GM18508 (cell line): ENCODE data around the gene SEMA7A.
"Not testable (repeated sequence)": the region's sequence is repeated elsewhere in the genome, so short reads cannot be mapped to it uniquely, and the experiment has no call there.

Experiments used
- ATAC-seq: cut with Tn5 transposase; IDR thresholded peaks from one replicate; pipeline ENCODE4 v1.9.1; 2021; ENCODE audit warnings: moderate number of reproducible peaks; ENCODE audit not compliant: insufficient read depth, unreplicated experiment

The SEMA7A gene

GRCh38 chr15:74400915-74401757, 32.6 kb downstream of the SEMA7A start:
- no peak for ATAC-seq

DNA sequence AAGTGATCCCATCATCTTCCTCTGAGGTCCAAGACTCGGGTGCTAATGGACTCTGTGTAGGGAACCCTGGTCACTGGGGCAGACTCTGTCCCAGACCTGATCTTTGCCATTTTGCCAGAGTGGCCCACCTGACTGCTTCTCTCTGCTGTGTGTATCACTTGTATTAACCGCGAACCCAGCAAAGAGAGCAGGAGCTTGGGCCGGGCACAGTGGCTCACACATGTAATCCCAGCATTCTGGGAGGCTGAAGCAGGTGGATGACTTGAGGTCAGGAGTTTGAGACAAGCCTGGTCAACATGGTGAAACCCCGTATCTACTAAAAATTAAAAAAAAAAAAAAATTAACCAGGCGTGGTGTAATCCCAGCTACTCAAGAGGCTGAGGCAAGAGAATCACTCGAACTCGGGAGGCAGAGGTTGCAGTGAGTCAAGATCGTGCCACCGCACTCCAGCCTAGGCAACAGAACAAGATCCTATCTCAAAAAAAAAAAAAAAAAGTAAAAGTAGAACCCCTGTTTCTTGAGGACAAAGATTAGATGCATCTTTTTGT, 33.4 kb downstream of the SEMA7A start:
- ATAC-seq, result no peak

DNA sequence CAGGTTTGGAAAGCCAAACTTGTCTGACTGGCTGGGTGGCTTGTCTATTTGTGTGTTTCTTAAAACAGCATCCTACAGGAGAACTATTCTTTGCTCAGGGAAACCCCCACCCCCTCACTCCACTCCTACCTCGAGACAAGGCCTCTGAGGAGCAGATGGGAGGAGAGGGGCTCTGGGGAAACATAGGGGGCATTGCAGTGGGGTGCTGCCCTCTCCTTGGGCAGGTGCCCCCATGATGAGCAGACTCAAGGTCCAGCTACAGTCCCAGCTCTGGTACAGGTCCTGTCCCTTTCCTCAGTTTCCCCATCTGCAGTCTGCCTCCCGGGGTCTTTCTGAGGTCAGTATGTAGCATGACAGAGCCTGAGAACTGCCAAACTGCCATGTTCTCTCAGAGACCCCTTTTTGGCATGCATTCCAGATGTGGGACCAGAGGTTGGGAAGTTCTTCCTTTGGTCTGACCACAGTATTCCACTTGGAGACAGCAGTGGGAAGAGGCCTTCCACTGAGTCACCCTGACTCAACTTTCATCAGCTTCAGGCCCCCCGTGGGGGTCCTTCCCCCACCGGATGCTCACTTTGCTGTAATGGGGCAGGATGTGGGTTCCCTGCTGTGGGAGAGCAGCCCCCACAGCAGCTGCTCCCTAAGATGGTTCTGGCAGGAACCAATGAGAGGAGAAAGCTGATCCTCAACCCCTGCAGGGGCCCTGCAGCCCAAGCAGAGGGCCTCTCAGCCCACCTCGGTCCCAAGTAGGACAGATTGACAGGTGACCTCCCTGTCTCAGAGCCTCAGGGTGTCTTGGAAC, 34.0 kb downstream of the SEMA7A start:
- ATAC-seq, result no peak

DNA sequence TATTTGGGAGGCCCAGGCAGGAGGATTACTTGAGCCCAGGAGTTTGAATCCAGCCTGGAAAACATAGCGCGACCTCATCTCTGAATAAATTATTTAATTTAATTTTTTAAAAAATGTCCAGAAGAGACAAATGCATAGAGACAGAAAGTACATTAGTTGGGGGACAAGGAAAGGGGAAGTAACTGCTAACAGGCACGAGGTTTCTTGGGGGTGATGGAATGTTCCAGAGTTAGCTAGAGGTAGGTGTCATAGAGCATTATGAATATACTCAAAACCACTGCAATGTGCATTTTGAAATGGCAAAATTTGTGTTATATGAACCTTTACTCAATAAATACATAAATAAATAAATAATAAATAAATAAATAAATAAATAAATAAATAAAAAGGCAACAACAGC, 34.7 kb downstream of the SEMA7A start:
- no peak for ATAC-seq

DNA sequence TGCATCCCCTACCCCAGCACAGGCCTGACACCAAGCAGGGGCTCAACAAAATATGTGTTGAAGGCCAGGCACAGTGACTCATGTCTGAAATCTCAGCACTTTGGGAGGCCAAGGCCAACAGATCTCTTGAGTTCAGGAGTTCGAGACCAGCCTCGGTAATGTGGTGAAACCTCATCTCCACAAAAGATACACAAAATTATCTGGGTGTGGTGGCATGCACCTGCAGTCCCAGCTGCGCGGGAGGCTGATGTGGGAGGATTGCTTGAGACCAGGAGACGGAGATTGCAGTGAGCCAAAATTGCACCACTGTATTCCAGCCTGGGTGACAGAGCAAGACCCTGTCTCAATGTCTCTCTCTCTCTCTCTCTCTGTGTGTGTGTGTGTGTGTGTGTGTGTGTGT, 35.6 kb downstream of the SEMA7A start:
- ATAC-seq, result no peak

- no peak for ATAC-seq
Measured at GRCh38 chr15:74397239-74398068, 36.3 kb downstream of the SEMA7A start.

DNA sequence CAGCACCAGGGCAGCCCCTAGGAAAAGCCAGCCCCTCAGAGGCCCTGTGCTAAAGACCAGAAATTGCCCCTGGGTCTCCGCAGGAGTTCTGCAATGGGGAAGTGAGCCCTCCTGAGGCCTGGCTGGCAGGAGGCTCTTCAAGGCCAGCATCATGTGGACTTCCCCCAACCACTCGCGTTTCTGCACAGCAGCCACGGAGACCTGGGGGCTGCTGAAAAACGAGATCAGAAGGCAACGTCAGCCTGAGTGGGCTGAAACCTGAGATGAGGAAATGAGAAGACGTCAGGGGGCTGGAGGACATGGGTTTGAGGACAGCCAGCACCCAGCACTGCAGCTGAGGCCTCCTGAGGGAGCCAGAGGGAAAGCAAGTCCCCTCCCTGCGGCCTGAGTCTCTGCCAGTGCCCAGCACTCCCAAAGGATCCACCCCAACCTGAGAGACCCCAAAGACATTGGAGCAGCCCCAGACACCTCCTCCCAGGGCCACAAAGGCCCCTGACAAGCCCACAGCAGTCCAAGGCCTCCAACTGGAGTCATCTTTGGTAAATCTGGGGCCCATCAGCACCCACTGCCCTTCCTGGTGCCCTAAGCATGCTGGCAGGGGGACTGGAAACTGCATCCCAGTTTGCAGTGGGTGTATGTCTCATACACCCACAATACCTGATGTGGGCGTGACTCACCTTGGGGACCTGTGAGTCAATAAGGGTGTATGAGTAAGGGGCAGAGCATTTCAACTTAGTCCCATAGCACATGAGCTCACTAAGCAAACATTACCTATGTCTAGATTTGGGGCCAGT, 37.1 kb downstream of the SEMA7A start:
- ATAC-seq, result no peak

DNA sequence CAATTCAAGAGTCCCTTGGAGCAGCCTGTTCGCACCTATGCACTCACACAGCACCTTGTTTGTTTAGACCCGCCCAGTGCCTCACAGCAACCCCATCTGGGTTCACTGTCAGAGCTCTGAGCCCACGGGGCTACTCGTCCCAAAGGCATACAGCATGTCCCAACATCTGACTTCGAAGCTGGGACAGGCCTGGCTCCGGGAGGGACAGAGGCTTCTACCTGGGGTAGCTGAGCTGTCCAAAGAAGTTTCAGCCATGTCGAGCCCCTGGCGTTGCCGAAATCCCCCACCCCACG, 37.7 kb downstream of the SEMA7A start:
- no peak for ATAC-seq

DNA sequence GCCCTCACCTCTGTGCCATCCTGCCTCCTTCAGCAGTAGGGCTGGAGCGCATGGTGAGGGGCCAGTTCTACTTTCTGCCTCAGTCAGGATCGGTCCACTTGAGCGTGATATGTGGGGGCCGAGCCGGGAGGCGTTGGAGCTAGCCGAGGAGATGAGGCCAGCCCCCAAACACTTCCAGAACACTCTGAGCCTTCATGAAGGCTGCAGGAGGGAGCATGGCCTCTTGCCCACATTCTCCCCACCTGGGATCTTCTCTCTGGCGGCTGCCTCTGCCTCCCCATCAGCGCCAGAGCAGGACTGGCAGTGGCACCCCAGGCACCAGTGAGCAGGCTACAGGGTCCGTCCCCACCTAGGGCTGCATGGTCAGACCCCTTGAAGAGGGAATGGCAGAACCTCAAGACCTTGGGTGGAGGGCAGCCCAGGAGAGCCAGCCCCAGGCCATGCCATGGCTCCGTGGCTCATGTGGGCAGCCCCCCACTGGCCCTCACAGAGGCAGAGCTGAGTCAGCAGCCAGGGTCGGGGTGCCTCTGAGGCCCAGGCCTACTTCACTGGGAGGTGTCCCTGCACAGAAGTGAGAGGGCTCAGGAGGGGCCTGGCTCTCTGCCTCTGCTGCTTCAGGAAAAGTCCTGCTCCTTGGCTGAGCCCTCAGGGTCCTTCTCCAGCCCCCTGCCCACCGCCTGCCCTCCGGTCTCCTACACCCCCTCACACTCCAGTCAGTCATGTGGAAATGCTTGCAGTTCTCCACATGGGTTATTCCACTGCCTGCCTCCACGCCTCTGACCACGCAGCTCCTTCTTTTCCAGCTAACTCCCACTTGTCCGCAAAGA, 38.2 kb downstream of the SEMA7A start:
- no peak for ATAC-seq

DNA sequence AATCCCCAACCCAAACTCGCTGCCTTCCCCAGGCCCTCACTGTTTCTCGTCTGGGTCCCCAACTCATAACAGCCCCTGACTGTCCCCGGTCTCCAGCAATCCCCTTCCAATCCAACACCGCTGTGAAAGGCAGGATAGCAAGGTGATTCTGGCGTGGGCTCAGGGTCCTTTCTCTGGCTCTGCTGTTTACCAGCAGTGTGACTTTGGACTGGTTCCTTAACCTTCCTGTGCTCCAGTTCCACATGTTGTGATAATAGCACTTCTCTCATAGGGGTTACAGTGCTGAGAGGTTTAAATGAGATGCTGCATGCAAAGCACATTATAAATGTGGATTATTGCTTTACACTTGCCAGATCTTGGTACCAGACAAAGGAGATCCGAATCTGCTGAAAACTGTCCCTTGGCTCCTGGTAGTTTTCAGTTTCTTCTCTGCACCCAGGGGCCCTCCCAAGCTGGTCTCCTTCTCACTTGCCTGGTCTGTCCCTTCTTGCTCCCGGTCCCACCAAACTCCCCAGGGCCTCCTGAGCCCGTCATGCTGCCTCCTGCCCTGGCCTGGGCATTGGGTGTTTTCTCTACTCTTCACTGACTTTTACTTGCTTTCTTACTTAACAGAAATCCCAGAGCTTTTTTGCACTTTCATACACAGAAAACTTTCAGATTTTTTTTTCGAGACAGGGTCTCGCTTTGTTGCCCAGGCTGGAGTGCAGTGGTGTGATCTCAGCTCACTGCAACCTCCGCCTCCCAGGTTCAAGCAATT, 39.5 kb downstream of the SEMA7A start:
- ATAC-seq, result no peak

DNA sequence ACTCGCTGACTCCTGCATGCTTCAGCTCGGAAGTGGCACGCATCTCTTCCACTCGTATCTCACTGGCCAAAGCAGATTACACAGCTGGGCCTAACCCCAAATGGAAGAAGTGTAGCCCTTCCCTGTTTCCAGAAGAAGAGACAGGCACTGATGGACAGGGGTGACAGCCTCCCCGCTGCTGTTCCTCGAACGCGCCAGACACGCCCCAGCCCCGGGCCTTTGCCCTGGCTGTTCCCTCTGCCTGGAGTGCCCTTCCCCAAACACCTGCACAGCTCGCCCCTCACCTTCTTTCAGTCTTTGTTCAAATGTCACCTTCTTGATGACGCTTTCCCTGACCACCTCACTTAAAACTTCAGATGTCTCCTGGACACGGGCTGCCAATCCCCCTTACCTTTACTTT, 40.3 kb downstream of the SEMA7A start:
- ATAC-seq, result no peak

DNA sequence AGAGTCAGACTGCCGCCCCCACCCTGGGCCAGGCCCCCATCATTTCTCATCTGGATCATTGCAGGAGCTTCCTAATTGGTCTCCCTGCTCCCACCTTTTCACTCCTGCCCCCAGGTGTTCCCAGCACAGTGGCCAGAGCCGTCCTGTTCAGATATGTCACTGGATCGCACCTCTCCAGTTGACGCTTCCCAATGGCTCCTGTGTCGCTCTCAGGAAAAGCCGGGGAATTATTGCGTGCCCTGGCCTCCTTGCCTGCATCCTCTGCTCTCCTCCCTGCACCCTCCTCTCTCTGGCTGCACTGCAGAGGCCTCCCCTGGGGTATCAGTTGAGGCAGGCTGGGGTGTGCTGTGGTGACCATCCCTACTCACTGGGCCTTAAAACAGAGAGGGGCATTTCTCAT, 40.9 kb downstream of the SEMA7A start:
- no peak for ATAC-seq

DNA sequence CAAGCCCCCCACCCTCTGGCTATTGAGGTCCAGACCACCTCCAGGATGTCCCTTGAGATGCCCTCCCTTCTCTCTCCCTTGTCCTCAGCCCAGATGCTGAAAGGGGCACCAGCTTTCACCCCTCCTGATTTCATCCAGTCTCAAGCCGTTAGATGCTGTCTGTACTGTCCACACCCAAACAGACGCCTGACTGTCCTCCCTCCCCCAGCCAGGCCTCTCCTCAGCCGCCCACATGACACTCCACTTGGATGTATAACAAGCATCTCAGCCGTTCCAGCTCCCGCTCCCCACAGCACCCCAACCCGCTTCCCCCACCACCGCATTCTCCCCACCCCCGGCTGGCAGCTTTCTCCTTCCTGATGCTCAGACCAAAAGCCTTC, 41.3 kb downstream of the SEMA7A start:
- ATAC-seq, result no peak

- ATAC-seq, result no peak
Measured at GRCh38 chr15:74391582-74392450, 41.9 kb downstream of the SEMA7A start.

GRCh38 chr15:74390647-74391288, 43.0 kb downstream of the SEMA7A start:
- ATAC-seq, result no peak

- ATAC-seq, result not testable (repeated sequence)
Measured at GRCh38 chr15:74390049-74390646, 43.6 kb downstream of the SEMA7A start.
